NCI-H510A treated with DMSO at 0.1 percent for 48 hours (cell line): Measurements from ENCODE around the gene FOXO1.
"Not testable (repeated sequence)": the region's sequence is repeated elsewhere in the genome, so short reads cannot be mapped to it uniquely, and the experiment has no call there.

Experiments
- DNase-seq: peaks from one replicate; lab custom pipeline; 2025; lab: John Stamatoyannopoulos, UW

The FOXO1 gene

GRCh38 chr13:40666045-40666932 is at the start of gene FOXO1:
FOXO1 (minus strand) TSS chr13:40666641; CDS start chr13:40666212, 429 bp downstream.
- DNase-seq: peak; percentile 5

- DNase-seq: not testable (repeated sequence)
Measured at GRCh38 chr13:40714433-40714832, 48.0 kb upstream of the FOXO1 start.

GRCh38 chr13:40706439-40706838 is 40.0 kb upstream of the FOXO1 start:
- no peak for DNase-seq

- no peak for DNase-seq
Measured at GRCh38 chr13:40697711-40698110, 31.3 kb upstream of the FOXO1 start.

- DNase-seq: no peak
Measured at GRCh38 chr13:40694426-40694825, 28.0 kb upstream of the FOXO1 start.

GRCh38 chr13:40692946-40693345 is 26.5 kb upstream of the FOXO1 start:
- DNase-seq: no peak

GRCh38 chr13:40688781-40689180 is 22.3 kb upstream of the FOXO1 start:
- no peak for DNase-seq

GRCh38 chr13:40682449-40683240 is 16.2 kb upstream of the FOXO1 start:
- DNase-seq: peak; percentile 6

- no peak for DNase-seq
Measured at GRCh38 chr13:40681341-40682146, 15.1 kb upstream of the FOXO1 start.

- no peak for DNase-seq
Measured at GRCh38 chr13:40680659-40681323, 14.3 kb upstream of the FOXO1 start.

GRCh38 chr13:40679480-40679985 is 13.1 kb upstream of the FOXO1 start:
- no peak for DNase-seq

- no peak for DNase-seq
Measured at GRCh38 chr13:40677064-40677463, 10.6 kb upstream of the FOXO1 start.

- no peak for DNase-seq
Measured at GRCh38 chr13:40676007-40676406, 9.6 kb upstream of the FOXO1 start.

GRCh38 chr13:40673414-40673813 is 7.0 kb upstream of the FOXO1 start:
- no peak for DNase-seq

GRCh38 chr13:40672765-40673397 is 6.4 kb upstream of the FOXO1 start:
- no peak for DNase-seq

- DNase-seq: no peak
Measured at GRCh38 chr13:40671956-40672764, 5.7 kb upstream of the FOXO1 start.

- no peak for DNase-seq
Measured at GRCh38 chr13:40670307-40670706, 3.9 kb upstream of the FOXO1 start.

GRCh38 chr13:40668335-40668734 is 1.9 kb upstream of the FOXO1 start:
- no peak for DNase-seq

- no peak for DNase-seq
Measured at GRCh38 chr13:40667622-40667978, 1.2 kb upstream of the FOXO1 start.

- no peak for DNase-seq
Measured at GRCh38 chr13:40666933-40667621, 636 bp upstream of the FOXO1 start.
